ENCODE data around the gene CWH43.

- TF ChIP-seq CTCF (IDR thresholded peaks at IDR 0.05): no peak
- TF ChIP-seq POLR2A (IDR thresholded peaks at IDR 0.05): no peak
Measured at GRCh38 chr4:49018718-49019295, 32.7 kb downstream of the CWH43 start.

Measured in uterus (tissue), 2 donors.